Caco-2 (cell line): ENCODE measurements around the gene MAGIX. TPM values are rescaled to one million over a fixed set of nuclear protein-coding genes. Genes with fewer than 3 reads are reported as not detected.

Experiments
- BruUV-seq: library from RNA; stranded (reverse); fragments of 400-500 nt; replicated peaks from 2 replicates; lab custom pipeline; 2021; lab: Mats Ljungman, UMichigan
- CTCF ChIA-PET: fragments of 300-600 bp; sonication (Branson Sonifier 250); formaldehyde crosslinking; loops from one replicate; lab custom pipeline; 2022; ENCODE audit warnings: antibody characterized with exemption; lab: Charles Lee
- POLR2A ChIA-PET: fragments of 300-600 bp; sonication (Branson Sonifier 250); formaldehyde crosslinking; loops from one replicate; lab custom pipeline; 2022; ENCODE audit warnings: antibody characterized with exemption; lab: Charles Lee
- DNase-seq, 2 experiments: peaks; one replicate each; pipeline versions ENCODE4 v3.0.0 to v3.0.0-alpha.2; 2020 to 2022
- H3K27me3 ChIP-seq: replicated peaks from 2 replicates; pipeline ENCODE4 v1.6.0; 2011; ENCODE audit warnings: low read length; ENCODE audit not compliant: control insufficient read depth, insufficient read depth
- H3K36me3 ChIP-seq: 2 replicates; pipeline ENCODE4 v1.5.1; 2011; ENCODE audit warnings: low read length; ENCODE audit not compliant: control insufficient read depth, insufficient read depth
- H3K4me1 ChIP-seq: fragments of 250-450 bp; sonication (Bioruptor Pico); 2 replicates; pipeline ENCODE4 v1.5.1; 2020; ENCODE audit warnings: mild to moderate bottlenecking
- H3K4me3 ChIP-seq: 2 replicates; pipeline ENCODE4 v1.5.1; 2011; ENCODE audit warnings: low read depth, mild to moderate bottlenecking, control low read depth, low read length
- H3K9me3 ChIP-seq: fragments of 250-450 bp; sonication (Bioruptor Pico); 2 replicates; pipeline ENCODE4 v1.5.1; 2020; ENCODE audit warnings: mild to moderate bottlenecking, moderate library complexity
- H3K27ac Mint-ChIP-seq: one replicate; pipeline ENCODE4 v1.8.0; 2022; ENCODE audit warnings: mixed read lengths; ENCODE audit not compliant: unreplicated experiment
- H3K27me3 Mint-ChIP-seq: one replicate; pipeline ENCODE4 v1.8.0; 2022; ENCODE audit warnings: mixed read lengths; ENCODE audit not compliant: insufficient read depth, unreplicated experiment
- H3K36me3 Mint-ChIP-seq: one replicate; pipeline ENCODE4 v1.8.0; 2022; ENCODE audit warnings: mild to moderate bottlenecking, mixed read lengths; ENCODE audit not compliant: insufficient read depth, unreplicated experiment
- H3K4me1 Mint-ChIP-seq: one replicate; pipeline ENCODE4 v1.8.0; 2022; ENCODE audit warnings: low read depth, mixed read lengths; ENCODE audit not compliant: unreplicated experiment
- H3K4me3 Mint-ChIP-seq: one replicate; pipeline ENCODE4 v1.8.0; 2022; ENCODE audit warnings: mild to moderate bottlenecking, moderate library complexity, mixed read lengths; ENCODE audit not compliant: unreplicated experiment
- H3K9me3 Mint-ChIP-seq: one replicate; pipeline ENCODE4 v1.8.0; 2022; ENCODE audit warnings: mixed read lengths; ENCODE audit not compliant: unreplicated experiment
- CTCF ChIP-seq, 2 experiments: fragments of 200-600 bp in 1 of 2; IDR thresholded peaks; 1 replicate in 1 of 2; 2 replicates in 1 of 2; pipeline versions ENCODE4 v1.5.1 to v1.8.0; 2011 to 2022; ENCODE audit warnings: antibody characterized with exemption in 1 of 2, control low read depth in 1 of 2, inconsistent platforms in 1 of 2, low read depth in 1 of 2, low read length in 1 of 2, mild to moderate bottlenecking in 1 of 2, moderate library complexity in 1 of 2; ENCODE audit not compliant: insufficient read depth in 1 of 2, severe bottlenecking in 1 of 2, unreplicated experiment in 1 of 2
- intact Hi-C: fragments of 100-400 bp; cut with micrococcal nuclease; formaldehyde crosslinking; loops from one replicate; pipeline ENCODE4 v1.10.0; 2022; ENCODE audit not compliant: unreplicated experiment
- total RNA-seq: library from RNA; stranded (reverse); gene quantifications from 2 replicates; pipeline ENCODE4 v1.2.3, GENCODE V29; 2022

MAGIX gene
- total RNA-seq, 1 experiment from 2014 or later: 1.5 TPM

- no peaks in the 10 kb centered on the region for H3K27me3 Mint-ChIP-seq
- peaks cover 16% of the 10 kb centered on the region; the same call in 1 of the 2 replicates for H3K4me1 ChIP-seq
- no peaks in the 10 kb centered on the region for H3K9me3 Mint-ChIP-seq
- H3K36me3 ChIP-seq: no peaks in the 10 kb centered on the region
- no peaks in the 10 kb centered on the region for H3K27me3 ChIP-seq
- intact Hi-C loops: loop anchor here (2.0 to 10.0 kb wide), 2 partner anchors 69 to 635 kb away; partner anchors contain the start of gene PPP1R3F
- ChIA-PET POLR2A (interaction anchor here (1.0 kb wide), 1 partner anchor 9 kb away, joined by 5 read pairs; no protein-coding TSS in a partner anchor), CTCF (no interaction called here)
- H3K4me1 Mint-ChIP-seq: peaks cover 18% of the 10 kb centered on the region
- H3K4me3 ChIP-seq: peak within 1 kb of the TSS; percentile 52
- no peak for TF ChIP-seq CTCF (IDR thresholded peaks at IDR 0.05; ENCODE audit: insufficient read depth in 1 of 2, low read depth in 1 of 2, low read length in 1 of 2, severe bottlenecking in 1 of 2, unreplicated experiment in 1 of 2)
- TSS peak; percentile 99 for BruUV-seq
- peak within 1 kb of the TSS; percentile 26 for H3K27ac Mint-ChIP-seq
- peak; percentile 90 to 92 for DNase-seq
- H3K4me3 Mint-ChIP-seq: peak within 1 kb of the TSS; percentile 54
- H3K9me3 ChIP-seq: no peaks in the 10 kb centered on the region
- peaks cover 20% of the 10 kb centered on the region for H3K36me3 Mint-ChIP-seq
Measured at GRCh38 chrX:49199906-49200771, 37.6 kb downstream of the MAGIX start, which contains the start of gene SYP. Gene SYP (minus strand): TSS chrX:49200193. CDS start chrX:49200186, 7 bp downstream.

- no peak for TF ChIP-seq CTCF (IDR thresholded peaks at IDR 0.05; ENCODE audit: insufficient read depth in 1 of 2, low read depth in 1 of 2, low read length in 1 of 2, severe bottlenecking in 1 of 2, unreplicated experiment in 1 of 2)
- DNase-seq: peak; percentile 50 to 51
- ChIA-PET POLR2A (interaction anchor here (0.9 to 1.4 kb wide), 3 partner anchors 10 to 66 kb away, joined by 3 to 9 read pairs (median 3); no protein-coding TSS in a partner anchor), CTCF (interaction anchor here (1.0 kb wide), 1 partner anchor 9 kb away, joined by 3 read pairs; no protein-coding TSS in a partner anchor)
- intact Hi-C loops: no loop called here
- no peaks in the 10 kb centered on the region for H3K9me3 ChIP-seq
- Mint-ChIP-seq H3K9me3 (no peaks in the 10 kb centered on the region), H3K27me3 (no peaks in the 10 kb centered on the region), H3K27ac (peak overlapping the region; percentile 73), H3K4me3 (no peak overlapping the region), H3K36me3 (peaks cover 14% of the 10 kb centered on the region), H3K4me1 (peaks cover 12% of the 10 kb centered on the region)
- no peaks in the 10 kb centered on the region for H3K36me3 ChIP-seq
- H3K4me1 ChIP-seq: peaks cover 13% of the 10 kb centered on the region; the same call in 1 of the 2 replicates
- BruUV-seq: no TSS peak
- no peak overlapping the region for H3K4me3 ChIP-seq
- H3K27me3 ChIP-seq: no peaks in the 10 kb centered on the region
Measured at GRCh38 chrX:49202022-49202421, 39.5 kb downstream of the MAGIX start.

DNA sequence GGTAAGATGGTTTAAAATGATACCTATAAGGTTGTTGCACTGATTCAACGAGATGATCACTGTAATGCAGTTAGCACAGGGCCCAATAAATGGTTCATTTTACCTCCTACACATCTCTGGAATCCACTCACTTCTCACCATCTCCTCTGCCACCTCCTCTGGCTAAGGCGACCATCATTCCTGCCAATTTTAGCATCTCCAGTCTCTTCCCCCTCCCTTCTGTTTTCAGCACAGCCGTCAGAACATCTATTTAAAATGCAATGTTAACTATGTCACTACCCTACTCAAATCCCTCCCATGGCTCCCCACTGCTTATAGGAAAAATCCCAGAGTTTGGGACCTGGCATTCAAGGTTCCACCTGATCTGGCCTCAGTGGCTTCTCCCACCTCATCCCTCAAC, 41.0 kb downstream of the MAGIX start:
- H3K9me3 ChIP-seq: no peaks in the 10 kb centered on the region
- DNase-seq: no peak
- H3K27ac Mint-ChIP-seq: no peak overlapping the region
- TF ChIP-seq CTCF (IDR thresholded peaks at IDR 0.05; ENCODE audit: insufficient read depth in 1 of 2, low read depth in 1 of 2, low read length in 1 of 2, severe bottlenecking in 1 of 2, unreplicated experiment in 1 of 2): no peak
- H3K27me3 Mint-ChIP-seq: no peaks in the 10 kb centered on the region
- H3K27me3 ChIP-seq: no peaks in the 10 kb centered on the region
- H3K4me1 ChIP-seq: peaks cover 13% of the 10 kb centered on the region; the same call in 1 of the 2 replicates
- ChIA-PET POLR2A (no interaction called here), CTCF (no interaction called here)
- H3K4me1 Mint-ChIP-seq: peaks cover 2% of the 10 kb centered on the region
- no peaks in the 10 kb centered on the region for H3K9me3 Mint-ChIP-seq
- peaks cover 7% of the 10 kb centered on the region for H3K36me3 Mint-ChIP-seq
- no peak overlapping the region for H3K4me3 Mint-ChIP-seq
- intact Hi-C loops: no loop called here
- no peaks in the 10 kb centered on the region for H3K36me3 ChIP-seq
- H3K4me3 ChIP-seq: no peak overlapping the region
- BruUV-seq: no TSS peak
